ENCODE results near the gene ELFN2.

GRCh38 chr22:37427135-37427710 is at the start of gene ELFN2:
- TF ChIP-seq RAD21 (IDR thresholded peaks at IDR 0.05) (no peak), CTCF (IDR thresholded peaks at IDR 0.05; ENCODE audit: low read depth, low read length, missing input control) (no peak), TAF1 (conservative IDR thresholded peaks at IDR 0.05) (no peak), MAX (IDR thresholded peaks at IDR 0.05) (no peak), SP1 (IDR thresholded peaks at IDR 0.05) (no peak)
- TF ChIP-seq, protein P1, sequence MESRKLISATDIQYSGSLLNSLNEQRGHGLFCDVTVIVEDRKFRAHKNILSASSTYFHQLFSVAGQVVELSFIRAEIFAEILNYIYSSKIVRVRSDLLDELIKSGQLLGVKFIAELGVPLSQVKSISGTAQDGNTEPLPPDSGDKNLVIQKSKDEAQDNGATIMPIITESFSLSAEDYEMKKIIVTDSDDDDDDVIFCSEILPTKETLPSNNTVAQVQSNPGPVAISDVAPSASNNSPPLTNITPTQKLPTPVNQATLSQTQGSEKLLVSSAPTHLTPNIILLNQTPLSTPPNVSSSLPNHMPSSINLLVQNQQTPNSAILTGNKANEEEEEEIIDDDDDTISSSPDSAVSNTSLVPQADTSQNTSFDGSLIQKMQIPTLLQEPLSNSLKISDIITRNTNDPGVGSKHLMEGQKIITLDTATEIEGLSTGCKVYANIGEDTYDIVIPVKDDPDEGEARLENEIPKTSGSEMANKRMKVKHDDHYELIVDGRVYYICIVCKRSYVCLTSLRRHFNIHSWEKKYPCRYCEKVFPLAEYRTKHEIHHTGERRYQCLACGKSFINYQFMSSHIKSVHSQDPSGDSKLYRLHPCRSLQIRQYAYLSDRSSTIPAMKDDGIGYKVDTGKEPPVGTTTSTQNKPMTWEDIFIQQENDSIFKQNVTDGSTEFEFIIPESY (IDR thresholded peaks at IDR 0.05) = no peak

Data from liver (tissue), 3 donors.